Body of pancreas (tissue), 4 donors: Measurements from ENCODE around the gene BAG1.

Experiments
- POLR2A ChIP-seq, 3 donors: fragments of 450-650 bp; IDR thresholded peaks; one replicate each; pipeline ENCODE4 v1.6.1; 2016; ENCODE audit warnings: antibody characterized with exemption in 3 of 3, mild to moderate bottlenecking in 2 of 3
- TF ChIP-seq, protein P1 (sequence below), 7 experiments: fragments of 450-650 bp in 4 of 7; fragments of 200-600 bp in 3 of 7; sonication (generic) in 3 of 7; IDR thresholded peaks; one replicate each; pipeline ENCODE4 v1.5.1; 2016 to 2019; ENCODE audit warnings: antibody characterized with exemption in 7 of 7

DNA sequence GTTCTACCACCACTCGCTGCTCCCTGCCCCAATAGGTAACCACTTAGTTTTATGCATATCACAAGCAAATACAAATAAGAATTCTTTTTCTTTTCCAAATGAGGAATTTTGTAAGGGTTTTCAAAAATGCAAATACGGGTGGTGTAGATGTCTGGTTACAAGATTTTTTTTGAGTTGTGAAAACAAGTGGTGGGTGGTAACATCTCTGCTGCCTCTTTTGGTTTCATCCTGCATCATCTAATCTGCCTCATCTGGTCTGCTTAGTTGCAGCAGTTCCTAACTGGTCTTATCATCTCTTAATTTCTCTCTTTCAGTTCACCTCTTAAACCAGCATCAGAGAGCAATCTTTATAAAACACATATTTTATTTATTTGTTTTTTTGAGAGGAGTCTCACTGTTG lies 31.1 kb upstream of the BAG1 start:
- TF ChIP-seq POLR2A (IDR thresholded peaks at IDR 0.05), result no peak
- TF ChIP-seq, protein P1, sequence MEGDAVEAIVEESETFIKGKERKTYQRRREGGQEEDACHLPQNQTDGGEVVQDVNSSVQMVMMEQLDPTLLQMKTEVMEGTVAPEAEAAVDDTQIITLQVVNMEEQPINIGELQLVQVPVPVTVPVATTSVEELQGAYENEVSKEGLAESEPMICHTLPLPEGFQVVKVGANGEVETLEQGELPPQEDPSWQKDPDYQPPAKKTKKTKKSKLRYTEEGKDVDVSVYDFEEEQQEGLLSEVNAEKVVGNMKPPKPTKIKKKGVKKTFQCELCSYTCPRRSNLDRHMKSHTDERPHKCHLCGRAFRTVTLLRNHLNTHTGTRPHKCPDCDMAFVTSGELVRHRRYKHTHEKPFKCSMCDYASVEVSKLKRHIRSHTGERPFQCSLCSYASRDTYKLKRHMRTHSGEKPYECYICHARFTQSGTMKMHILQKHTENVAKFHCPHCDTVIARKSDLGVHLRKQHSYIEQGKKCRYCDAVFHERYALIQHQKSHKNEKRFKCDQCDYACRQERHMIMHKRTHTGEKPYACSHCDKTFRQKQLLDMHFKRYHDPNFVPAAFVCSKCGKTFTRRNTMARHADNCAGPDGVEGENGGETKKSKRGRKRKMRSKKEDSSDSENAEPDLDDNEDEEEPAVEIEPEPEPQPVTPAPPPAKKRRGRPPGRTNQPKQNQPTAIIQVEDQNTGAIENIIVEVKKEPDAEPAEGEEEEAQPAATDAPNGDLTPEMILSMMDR (IDR thresholded peaks at IDR 0.05), result no peak
